NCI-H1105 (cell line): ENCODE results near the gene CCDC137.

Source experiments
- DNase-seq: peaks from one replicate; lab custom pipeline; 2025; lab: John Stamatoyannopoulos, UW

Gene CCDC137

DNA sequence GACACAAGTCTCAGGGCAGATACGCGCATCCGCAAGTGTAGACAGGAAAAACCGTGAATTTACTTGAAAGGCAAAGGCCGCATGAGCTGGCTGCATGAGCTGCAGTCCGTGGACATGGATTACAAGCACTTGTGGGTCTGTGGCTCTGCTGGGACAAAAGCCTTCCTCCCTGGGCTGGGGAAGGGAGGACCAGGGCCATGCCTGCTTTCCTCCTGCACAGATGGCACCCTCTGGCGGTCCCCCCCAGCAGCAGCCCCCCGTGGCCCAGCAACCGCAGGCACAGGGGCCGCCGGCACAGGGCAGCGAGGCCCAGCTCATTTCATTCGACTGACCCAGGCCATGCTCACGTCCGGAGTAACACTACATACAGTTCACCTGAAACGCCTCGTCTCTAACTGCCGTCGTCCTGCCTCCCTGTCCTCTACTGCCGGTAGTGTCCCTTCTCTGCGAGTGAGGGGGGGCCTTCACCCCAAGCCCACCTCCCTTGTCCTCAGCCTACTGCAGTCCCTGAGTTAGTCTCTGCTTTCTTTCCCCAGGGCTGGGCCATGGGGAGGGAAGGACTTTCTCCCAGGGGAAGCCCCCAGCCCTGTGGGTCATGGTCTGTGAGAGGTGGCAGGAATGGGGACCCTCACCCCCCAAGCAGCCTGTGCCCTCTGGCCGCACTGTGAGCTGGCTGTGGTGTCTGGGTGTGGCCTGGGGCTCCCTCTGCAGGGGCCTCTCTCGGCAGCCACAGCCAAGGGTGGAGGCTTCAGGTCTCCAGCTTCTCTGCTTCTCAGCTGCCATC lies 34.9 kb downstream of the CCDC137 start:
- DNase-seq, result no peak

DNA sequence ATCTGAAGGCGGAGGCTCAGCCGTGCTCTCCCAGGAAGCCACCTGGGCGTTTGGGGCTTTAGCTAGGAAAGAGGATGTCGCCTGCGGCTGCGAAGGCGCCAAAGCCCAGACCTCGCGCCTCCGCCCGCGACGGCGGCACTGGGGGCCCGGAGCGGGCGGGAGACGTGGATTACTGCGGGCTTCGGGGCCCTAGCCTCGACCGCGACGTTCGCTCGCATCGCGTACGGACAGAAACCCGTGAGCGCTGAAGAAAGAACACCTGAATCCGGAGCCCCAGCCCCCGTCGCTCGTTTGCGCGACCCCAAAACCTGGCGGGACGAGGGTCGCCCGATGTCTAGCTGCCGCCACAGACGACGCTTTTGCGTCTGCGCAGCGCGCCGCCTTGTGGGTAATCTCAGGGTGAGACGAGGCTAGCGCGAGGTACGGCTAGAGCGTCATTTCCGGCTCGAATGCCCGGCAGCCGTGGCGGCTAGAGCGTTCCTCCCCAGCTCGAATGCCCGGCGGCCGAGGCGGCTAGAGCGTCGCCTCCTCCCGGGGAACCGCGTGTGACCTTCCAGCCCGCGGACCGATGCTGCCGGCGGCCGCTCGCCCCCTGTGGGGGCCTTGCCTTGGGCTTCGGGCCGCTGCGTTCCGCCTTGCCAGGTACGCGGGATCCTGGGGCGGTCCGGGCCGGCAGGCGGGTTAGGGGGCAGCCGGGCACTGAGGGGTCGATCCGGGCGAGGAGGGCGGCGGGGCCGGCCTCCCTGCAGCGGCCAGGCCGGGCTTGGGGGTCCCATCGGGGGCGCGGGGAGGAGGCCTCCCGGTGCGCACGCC lies 36.6 kb downstream of the CCDC137 start, which contains the start of gene MRPL12:
Gene MRPL12 (plus strand): TSS at position 434 of the 813 bp plus-strand sequence. CDS start 135 bp downstream, at position 569.
- peak; percentile 82 for DNase-seq

DNA sequence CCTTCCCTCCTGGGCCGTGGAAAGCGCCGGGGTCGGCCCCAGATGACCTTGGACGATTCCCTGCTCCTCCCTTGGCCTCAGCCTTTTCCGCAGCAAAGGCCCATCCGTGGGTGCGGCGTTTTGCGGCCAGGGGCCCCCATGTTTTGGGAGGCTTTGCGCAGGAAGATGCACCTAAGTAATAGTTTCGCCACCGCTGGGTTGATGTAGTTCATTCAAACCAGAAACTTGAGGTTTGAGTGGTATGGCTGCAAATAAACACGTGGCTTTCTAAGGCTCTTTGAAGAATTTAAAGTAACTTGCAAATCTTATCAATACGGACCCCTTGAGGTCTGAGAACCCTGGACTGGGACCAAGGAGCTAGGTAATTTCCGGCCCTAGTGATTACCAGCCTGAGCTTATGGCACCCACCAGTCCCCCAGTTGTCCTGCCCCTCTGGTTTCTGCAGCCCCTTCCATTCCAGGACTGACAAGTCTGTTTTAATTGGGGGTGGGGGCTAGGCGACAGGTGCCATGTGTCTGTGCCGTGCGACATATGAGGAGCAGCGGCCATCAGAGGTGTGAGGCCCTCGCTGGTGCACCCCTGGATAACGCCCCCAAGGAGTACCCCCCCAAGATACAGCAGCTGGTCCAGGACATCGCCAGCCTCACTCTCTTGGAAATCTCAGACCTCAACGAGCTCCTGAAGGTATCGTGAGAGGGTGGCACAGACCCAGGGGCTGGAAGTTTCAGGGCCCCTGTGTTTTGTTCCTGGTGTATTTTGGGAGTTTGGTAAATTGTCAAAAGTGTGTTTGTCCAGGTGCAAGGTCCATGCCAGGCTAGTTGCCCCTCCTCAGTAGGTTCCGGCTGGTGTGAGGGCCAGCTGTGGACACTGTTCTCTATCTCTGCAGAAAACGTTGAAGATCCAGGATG lies 37.5 kb downstream of the CCDC137 start:
- DNase-seq, result no peak

DNA sequence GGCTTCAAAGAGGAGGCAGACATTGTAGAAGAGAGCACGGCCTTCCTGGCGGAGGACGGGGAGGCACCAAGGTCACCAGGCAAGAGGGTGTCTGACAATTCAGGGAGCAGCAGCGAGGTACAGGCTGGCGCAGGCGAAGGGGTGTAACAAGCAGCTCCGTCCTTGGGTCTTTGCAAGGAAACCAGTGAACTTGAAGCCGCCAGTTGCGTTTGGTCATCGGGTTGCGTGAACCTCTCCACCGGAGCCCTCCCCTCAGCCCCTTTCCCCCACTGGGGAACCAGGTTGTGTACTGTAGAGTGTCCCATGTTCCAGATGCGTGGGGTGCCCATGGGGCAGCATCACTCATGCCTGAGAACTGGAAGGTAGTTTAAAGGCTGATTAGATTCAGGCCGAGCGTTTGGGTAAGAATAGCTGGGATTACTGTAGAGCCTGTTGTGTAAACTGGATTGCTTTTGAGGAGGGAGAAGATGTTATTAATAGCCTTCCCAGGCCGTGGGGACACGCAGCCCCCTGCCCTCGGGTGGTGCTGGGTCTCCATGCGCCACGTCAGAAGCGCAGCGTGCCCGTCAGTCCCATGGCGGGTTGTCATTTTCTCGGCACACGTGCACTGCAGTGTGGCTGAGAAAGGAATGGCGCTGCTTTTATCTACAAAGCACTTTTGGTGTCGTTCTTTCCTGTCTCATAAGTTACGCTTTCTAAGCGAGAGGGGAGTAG lies 39.1 kb downstream of the CCDC137 start:
- DNase-seq, result no peak

DNA sequence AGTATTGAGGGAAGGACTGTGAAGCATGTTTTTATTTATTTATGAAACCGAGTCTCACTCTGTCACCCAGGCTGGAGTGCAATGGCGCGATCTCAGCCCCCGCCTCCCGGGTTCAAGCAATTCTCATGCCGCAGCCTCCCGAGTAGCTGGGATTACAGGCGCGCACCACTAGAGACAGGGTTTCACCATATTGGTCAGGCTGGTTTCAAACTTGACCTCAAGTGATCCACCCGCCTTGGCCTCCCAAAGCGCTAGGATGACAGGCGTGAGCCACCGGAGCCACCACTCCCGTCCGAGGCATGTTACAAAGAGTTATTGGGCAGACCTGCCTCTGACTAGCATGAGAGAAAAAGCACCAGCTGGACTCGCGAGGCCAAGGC lies 39.7 kb downstream of the CCDC137 start:
- no peak for DNase-seq

DNA sequence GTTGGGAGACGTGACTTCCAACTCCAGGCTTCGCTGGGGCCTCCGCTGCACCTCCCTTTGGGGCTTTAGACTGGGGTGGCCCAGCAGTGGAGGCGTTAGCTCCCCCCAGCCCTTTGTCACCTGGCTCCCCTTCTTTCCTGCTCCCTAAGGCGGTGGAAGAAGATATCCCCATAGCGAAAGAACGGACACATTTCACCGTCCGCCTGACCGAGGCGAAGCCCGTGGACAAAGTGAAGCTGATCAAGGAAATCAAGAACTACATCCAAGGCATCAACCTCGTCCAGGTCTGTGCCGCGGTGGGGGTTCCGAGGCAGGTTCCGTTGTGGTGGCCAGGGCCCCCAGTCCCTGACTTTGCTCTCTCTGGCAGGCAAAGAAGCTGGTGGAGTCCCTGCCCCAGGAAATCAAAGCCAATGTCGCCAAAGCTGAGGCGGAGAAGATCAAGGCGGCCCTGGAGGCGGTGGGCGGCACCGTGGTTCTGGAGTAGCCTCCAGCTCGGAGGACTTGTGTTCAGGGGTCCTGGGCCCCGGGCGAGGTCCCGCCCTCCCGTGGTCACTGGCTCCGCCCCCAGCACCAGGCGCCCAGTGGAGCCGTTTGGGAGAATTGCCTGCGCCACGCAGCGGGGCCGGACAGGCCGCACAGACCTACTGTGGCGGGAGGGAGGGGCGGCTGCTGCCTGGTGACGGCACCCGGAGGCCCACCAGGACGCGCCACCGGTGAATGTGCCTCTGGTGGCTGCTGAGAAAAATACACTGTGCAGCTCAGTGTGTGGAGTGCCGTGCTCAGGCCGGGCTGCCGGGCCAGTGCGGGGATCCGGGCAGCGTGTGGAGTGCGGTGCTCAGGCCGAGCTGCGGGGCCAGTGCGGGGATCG lies 40.5 kb downstream of the CCDC137 start:
- no peak for DNase-seq

DNA sequence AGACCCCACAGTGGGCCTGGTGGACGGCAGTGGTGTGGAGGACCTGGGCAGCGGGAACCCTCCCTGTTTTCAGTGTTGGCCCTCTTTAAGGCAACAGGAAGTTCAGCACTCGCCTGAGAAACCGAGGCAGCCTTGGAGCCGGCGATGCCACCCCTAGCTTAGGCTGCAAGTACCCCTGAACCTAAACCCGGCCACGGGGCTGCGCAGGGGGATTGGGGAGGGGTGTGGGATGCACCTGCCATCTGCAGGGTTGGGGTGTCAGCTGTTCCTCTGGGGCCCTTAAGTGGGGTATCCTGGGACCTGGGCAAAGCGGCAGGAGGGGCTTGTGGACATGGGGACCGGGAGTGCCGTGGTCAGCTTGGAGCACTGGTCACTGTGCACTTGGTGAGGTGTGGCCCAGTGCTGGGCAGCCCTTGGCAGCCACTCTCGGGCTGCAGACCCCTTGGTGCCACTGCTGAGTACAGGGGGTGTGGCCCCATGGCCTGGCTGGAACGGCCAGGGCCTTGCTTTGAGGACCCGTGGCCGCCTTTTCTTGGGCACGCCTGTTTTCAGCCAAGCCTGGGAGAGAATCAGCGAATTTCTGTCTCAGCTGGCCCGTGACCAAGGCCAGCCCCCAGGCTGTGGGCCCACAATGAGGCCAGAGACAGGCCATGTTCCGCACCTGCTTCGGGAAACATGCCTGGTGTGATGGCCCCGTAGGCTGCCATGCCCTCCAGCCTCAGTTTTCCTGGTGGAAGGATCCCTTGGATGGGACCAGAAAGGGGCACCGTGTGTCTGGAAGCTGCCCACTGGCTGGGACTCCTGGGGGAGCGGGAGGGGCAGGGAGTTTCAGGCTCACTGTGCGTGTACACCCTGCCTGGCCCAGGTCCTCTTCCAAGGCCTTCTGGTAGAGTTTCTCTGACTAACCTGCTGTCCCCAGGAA lies 41.4 kb downstream of the CCDC137 start:
- DNase-seq, result no peak

DNA sequence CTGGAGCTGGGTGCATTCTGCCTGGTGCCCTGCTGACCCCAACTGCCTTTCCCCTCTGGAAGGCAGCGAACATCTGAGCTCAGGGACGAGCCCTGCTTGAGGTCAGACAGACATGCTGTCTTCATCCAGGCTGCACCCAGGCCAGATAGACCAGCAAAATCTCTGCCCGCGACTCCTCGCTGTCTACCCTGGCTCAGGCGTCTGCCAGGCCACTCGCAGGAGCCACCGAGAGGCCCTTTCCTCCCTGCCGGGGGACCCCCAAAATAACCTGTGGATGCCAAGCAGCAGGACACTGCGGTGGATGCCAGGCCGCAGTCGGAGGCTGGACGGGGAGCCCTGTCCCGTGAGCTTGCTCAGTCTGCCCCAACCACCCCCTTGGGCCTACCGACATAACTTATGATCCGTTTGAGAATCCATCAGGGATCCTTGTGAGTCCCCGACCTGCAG lies 42.2 kb downstream of the CCDC137 start:
- DNase-seq, result no peak

DNA sequence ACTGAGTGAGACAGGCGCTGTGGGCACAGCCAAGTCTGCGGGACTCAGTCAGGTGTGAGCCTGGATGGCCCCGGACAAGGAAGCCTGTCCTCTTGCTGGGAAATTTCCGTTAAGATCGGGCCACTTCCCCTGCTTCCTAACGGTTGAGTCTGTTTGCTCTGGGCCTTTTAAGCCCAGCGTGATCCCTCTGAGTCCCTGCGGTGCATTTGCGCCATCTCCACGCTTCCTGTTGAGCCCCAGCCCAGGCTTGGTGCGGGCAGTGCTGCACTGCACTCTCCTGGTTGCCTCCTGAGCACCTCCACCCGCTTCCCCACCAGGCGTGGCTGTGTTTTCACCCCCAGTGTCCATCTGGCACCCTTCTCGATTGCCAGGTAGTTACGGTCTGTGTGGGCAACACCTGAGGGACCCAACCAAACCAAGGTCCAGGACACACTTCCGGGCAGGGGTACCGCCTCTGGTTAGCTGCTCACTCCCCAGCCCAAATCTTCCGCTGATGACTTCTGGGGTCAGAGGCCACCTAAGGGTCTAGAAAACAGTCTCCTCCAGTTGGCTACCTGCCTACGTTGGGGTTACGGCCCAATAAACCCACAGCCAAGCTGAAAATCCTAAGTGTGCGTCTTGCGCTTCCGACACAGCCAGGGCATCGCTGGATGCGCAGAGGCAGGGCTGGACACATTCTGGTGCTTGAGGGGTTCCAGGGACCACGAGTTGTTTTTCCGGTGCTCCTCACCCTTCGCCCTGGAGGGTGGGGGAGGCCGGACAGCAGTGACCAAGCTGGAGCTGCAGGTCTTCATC lies 44.2 kb downstream of the CCDC137 start:
- no peak for DNase-seq

DNA sequence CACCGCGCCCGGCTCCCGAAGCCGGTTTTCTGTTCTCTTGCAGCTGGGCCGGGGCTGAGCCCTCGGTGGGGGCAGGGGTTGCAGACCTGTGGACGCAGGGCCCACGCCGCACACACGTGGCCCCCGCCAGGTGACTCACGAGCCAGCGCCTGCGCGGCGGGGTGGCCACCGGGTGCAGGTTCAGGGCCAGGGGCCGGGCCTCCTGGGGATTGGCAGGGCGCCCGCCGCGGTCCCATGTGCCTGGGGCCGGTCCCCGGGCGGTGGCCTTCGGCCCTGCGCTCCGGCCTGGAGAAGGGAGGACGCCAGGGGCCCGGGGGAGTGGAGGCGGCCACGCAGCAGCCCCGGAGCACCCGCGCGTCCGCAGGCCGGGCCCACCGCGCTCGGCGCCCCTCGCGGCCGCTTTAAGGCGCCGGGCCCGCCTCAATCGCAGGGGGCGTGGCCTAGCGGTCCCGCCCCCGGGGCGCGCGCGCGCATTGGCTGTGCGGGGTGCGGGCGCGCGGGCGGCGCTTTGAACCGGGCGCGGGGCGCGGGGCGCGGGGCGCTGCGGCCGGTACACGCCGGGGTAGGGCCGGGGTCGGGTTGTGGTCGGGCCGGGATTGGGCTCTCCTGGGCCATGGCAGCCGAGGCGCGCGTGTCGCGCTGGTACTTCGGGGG lies 45.4 kb downstream of the CCDC137 start, which contains the start of gene SLC25A10:
Gene SLC25A10 (plus strand): TSS at position 471 of the 654 bp plus-strand sequence. CDS start 143 bp downstream, at position 614.
- peak; percentile 65 for DNase-seq

DNA sequence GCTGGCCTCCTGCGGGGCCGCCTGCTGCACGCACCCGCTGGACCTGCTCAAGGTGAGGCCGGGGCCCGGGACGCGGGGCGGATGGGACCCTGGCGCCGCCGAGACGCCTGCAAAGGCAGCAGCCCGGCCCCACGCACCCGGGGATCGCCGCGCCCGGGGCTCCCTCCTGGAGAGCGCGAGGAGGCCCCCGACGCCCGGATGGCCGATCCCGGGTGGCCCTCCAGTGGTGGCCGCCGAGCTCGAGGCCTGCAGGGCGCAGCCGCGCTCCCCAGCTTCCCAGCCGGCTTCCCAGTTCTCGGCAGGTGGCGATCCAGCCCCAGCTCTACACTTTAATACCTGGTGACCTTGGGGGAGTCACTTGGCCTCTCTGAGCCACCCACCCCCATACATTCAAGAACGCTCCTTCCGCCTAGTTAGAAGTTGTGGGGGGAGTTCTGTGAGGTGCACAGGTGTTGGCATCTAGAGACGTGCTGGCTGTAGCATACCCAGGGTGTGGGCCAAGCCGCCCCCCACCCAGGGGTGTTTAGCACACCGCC lies 46.0 kb downstream of the CCDC137 start:
- no peak for DNase-seq

DNA sequence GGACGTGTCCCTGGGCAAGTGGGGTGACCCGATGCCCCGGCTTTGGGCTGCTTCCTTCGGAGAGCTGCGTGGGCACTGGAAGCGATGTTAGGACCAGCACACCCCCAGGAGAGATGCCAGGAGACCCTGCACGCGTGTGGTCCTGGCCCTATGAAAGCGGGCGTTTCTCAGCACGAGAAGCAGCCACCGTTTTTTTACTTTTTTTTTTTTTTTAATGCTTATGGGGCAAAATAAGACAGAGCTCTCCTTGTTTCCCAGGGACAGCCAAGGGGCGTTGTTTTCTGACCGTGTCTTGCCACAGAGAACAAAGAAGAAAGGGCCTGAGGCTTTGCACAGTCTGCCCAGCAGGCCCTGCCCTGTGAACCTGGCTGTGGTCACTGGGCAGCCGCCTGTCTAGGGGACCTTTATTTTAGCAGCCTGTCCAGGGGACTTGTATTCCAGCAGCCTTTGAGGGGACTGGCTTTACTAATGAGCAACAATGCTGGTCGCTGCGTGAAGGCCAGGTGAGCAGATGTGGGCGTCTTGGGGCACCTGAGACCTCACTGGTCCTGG lies 46.5 kb downstream of the CCDC137 start:
- DNase-seq, result no peak

DNA sequence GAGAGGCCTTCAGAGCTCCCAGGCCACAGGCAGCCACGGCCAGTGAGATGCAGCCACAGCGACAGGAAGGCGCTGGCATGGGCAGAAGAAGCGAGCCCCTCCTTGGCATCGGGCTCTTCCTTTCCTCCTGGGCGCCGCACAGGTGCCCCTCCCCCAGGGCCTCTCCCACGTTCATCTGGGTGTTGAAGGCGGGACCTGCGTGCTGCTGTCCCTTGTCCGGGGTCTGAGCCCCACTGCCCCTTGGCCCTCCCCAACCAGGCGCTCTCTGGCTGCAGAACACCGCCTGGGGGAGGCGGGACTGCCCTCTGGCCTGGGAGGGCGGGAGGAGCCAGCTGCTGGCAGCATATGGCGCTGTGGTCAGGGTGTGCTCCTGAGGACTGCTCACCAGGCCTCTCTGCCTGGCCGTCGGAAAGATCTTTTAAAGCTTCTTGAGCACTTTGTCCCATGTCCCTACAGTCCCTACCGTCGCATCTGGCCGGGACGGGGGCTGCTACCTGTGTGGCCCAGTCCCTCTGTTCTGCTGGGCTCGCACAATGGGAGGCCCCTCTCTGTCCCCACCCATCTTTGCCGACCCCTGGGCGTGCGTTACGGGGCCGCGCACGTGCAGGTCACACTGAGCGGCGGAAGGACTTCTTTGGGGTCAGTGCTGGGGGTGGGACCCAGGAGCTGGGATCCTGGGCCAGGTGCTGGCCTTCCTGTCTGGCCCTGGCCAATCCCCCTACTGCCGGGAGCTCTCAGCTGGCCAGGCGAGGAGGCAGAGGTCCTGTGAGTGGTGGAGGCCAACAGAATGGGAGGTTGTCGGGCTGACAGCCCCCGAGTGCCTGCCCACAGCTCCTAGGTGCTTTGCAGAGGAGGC lies 47.2 kb downstream of the CCDC137 start:
- no peak for DNase-seq

DNA sequence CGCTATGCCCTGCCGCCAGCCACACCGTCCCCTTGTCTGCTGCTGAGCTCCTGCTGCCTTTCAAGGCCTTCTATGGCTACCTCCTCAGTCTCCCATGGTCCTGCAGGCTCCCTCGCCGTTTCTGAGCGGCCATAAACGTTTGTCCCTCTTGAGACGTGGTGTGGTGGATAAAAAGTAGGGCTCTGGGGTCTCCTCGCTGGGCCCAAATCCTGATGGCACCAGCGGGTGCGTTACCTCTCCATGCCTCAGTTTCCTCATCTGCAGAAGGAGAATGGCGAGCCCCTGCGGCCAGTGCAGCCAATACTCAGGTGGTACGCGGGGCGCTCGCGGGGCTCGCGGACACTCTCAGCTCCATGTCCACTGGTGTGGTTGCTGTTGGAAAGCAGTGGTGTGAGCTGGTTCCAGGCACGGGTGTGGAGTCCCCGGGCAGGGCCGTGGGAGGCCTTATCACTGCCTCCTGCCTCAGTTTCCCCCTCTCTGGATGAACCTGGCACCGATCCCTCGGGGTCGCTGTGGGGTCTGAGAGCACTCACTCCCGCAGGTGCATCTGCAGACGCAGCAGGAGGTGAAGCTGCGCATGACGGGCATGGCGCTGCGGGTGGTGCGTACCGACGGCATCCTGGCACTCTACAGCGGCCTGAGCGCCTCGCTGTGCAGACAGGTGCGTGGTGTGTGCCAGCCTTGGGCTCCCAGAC lies 48.0 kb downstream of the CCDC137 start:
- no peak for DNase-seq

DNA sequence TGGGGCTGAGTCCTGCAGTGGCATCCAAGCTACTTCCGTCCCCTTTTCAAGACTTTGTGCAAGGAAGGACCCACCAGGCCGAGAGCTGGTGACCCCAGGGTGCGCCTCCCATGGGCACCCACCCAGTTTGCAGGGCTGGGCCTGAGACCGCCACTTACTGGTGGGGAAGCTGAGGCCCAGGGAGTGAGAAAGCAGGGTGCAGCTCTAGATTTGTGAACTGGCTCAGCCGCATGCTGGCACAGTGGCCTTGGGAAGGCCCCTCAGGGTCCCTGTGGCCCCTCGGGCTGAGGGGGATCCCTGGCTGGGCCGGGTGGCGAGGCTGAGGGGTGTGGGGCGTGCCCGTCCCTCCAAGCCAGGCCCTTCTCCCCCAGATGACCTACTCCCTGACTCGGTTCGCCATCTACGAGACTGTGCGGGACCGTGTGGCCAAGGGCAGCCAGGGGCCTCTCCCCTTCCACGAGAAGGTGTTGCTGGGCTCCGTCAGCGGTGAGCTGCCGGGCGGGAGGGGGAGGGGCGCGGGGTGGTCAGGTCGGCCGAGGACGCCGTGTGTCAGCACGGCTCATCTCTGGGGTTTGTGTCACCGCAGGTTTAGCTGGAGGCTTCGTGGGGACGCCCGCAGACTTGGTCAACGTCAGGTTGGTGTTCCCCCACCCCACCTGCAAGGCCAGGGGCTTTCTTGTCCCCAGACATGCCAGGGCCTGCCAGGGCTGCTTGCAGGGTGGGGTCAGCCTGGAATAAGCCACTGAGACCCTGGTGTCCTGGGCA lies 48.8 kb downstream of the CCDC137 start:
- DNase-seq, result no peak
